ENCODE results near the gene TM2D1. TPM values are rescaled to one million over a fixed set of nuclear protein-coding genes. Genes with fewer than 3 reads are reported as not detected.
A peak's percentile ranks its signal among the peaks of the same experiment; 100 is the strongest.

The TM2D1 gene
- total RNA-seq, 3 donors from 2014 or later: 40.4 to 45.5 (median 42.6) TPM

- DNase-seq (no peak), ATAC-seq (no peak)
- Histone ChIP-seq H3K9me3 (no peaks in the 10 kb centered on the region), H3K36me3 (ENCODE audit: low read depth) (no peaks in the 10 kb centered on the region), H3K4me1 (ENCODE audit: low read depth) (no peaks in the 10 kb centered on the region), H3K4me3 (no peak overlapping the region)
- TF ChIP-seq CTCF (IDR thresholded peaks at IDR 0.05): no peak
- intact Hi-C loops (cut with DNase I, micrococcal nuclease): no loop called here
Observed at GRCh38 chr1:61648983-61649742, 75.8 kb downstream of the TM2D1 start.

- Histone ChIP-seq H3K9me3 (no peaks in the 10 kb centered on the region), H3K4me3 (no peak overlapping the region), H3K36me3 (ENCODE audit: low read depth) (no peaks in the 10 kb centered on the region), H3K4me1 (ENCODE audit: low read depth) (no peaks in the 10 kb centered on the region)
- no peak for TF ChIP-seq CTCF (IDR thresholded peaks at IDR 0.05)
- intact Hi-C loops (cut with DNase I, micrococcal nuclease): no loop called here
- ATAC-seq (peak; percentile 83), DNase-seq (peak in 1 of 3 donors; percentile 62)
Observed at GRCh38 chr1:61647142-61647541, 77.8 kb downstream of the TM2D1 start.

GRCh38 chr1:61645476-61645875, 79.5 kb downstream of the TM2D1 start:
- Histone ChIP-seq H3K4me1 (ENCODE audit: low read depth) (no peaks in the 10 kb centered on the region), H3K4me3 (no peak overlapping the region), H3K9me3 (no peaks in the 10 kb centered on the region), H3K36me3 (ENCODE audit: low read depth) (no peaks in the 10 kb centered on the region)
- ATAC-seq (no peak), DNase-seq (no peak)
- no peak for TF ChIP-seq CTCF (IDR thresholded peaks at IDR 0.05)
- intact Hi-C loops (cut with DNase I, micrococcal nuclease): no loop called here

- intact Hi-C loops (cut with DNase I, micrococcal nuclease): no loop called here
- H3K4me3 ChIP-seq: no peak overlapping the region
- H3K9me3 ChIP-seq: no peaks in the 10 kb centered on the region
- H3K4me1 ChIP-seq (ENCODE audit: low read depth): no peaks in the 10 kb centered on the region
- ATAC-seq: no peak
- no peak for DNase-seq
- no peaks in the 10 kb centered on the region for H3K36me3 ChIP-seq (ENCODE audit: low read depth)
- TF ChIP-seq CTCF (IDR thresholded peaks at IDR 0.05): no peak
Observed at GRCh38 chr1:61644303-61644702, 80.6 kb downstream of the TM2D1 start.

- ATAC-seq (no peak), DNase-seq (no peak)
- intact Hi-C loops (cut with DNase I, micrococcal nuclease): no loop called here
- Histone ChIP-seq H3K9me3 (no peaks in the 10 kb centered on the region), H3K36me3 (ENCODE audit: low read depth) (no peaks in the 10 kb centered on the region), H3K4me3 (no peak overlapping the region), H3K4me1 (ENCODE audit: low read depth) (no peaks in the 10 kb centered on the region)
- no peak for TF ChIP-seq CTCF (IDR thresholded peaks at IDR 0.05)
Observed at GRCh38 chr1:61642475-61643232, 82.3 kb downstream of the TM2D1 start.
